Measurements from ENCODE around the gene VMO1. TPM values are rescaled to one million over a fixed set of nuclear protein-coding genes. Genes with fewer than 3 reads are reported as not detected.

The VMO1 gene
- polyA plus RNA-seq, 1 donor (not counting 4 experiments of a cell fraction or from before 2014, with no cell fraction given): 0.14 TPM

DNA sequence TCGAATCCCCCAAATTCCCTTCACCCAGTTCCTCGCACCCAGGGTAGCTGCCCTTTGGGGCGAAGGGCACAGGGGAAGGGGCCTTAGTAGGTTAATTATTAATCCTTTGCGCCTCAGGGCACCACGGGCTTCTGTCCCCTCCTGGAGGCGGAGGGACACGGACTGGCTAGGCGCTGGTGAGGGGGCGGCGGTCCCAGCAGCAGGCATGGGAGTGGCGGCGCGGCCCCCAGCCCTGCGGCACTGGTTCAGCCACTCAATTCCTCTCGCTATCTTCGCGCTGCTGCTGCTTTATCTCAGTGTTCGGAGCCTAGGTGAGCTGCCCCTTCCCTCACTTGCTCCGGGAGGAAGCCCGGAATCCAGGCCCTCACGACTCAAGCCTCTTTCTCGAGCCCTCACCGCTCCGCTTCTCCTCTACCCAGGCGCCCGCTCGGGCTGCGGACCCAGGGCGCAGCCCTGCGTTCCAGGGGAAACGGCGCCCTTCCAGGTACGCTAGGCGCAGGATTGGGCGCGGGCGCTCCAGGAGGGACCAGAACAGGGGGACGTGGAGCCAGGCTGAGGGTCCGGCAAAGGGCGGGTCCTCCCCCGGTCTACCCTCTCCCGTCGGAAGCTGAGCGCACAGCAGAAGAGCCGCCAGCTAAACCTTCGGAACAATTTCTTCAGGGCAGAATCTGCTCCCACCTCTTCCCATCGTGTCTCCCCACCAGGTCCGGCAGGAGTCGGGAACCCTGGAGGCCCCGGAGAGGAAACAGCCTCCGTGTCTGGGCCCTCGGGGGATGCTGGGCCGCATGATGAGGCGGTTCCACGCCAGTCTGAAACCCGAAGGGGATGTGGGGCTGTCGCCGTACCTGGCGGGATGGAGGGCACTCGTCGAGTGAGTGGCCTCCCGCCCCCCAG is 2.9 kb upstream of the VMO1 start, which contains the start of gene GLTPD2:
GLTPD2 (plus strand) TSS at position 158 of the 894 bp plus-strand sequence; CDS start at position 206, 48 bp downstream.
- H3K9ac ChIP-seq (ENCODE audit: control insufficient read depth, extremely low read depth, insufficient read depth, low read length): peak within 1 kb of the TSS; percentile 79
- H2AFZ ChIP-seq (ENCODE audit: control insufficient read depth, low read length): peak within 1 kb of the TSS; percentile 74
- H3K27ac ChIP-seq (ENCODE audit: control insufficient read depth, insufficient read depth, low read length): peak within 1 kb of the TSS; percentile 75
- dilution Hi-C loops (cut with MboI; ENCODE audit: extremely low pct_ligation_motif_present, low sequenced_read_pairs): no loop called here
- H3K79me2 ChIP-seq (ENCODE audit: control insufficient read depth, insufficient read depth, low read length): peaks cover 6% of the 10 kb centered on the region
- peak within 1 kb of the TSS; percentile 57 to 82 (median 68) for H3K4me3 ChIP-seq (ENCODE audit: control insufficient read depth in 2 of 3, extremely low read depth in 1 of 3, insufficient read depth in 2 of 3, low read depth in 1 of 3, low read length in 3 of 3)
- H3K4me2 ChIP-seq (ENCODE audit: control insufficient read depth, extremely low read depth, insufficient read depth, low read depth, low read length): peak within 1 kb of the TSS; percentile 90
- FAIRE-seq (no peak), DNase-seq (ENCODE audit: low read depth, low spot score) (no peak)
- no peaks in the 10 kb centered on the region for H3K36me3 ChIP-seq (ENCODE audit: control insufficient read depth in 2 of 2, extremely low read depth in 1 of 2, insufficient read depth in 2 of 2, low read length in 2 of 2)
- H3K4me1 ChIP-seq (ENCODE audit: control insufficient read depth, extremely low read depth, insufficient read depth, low read length): peaks cover 25% of the 10 kb centered on the region
- no peak for TF ChIP-seq CTCF (optimal IDR thresholded peaks at IDR 0.05 in 1 of 3, IDR thresholded peaks at IDR 0.05 in 1 of 3, conservative IDR thresholded peaks at IDR 0.05 in 1 of 3; ENCODE audit: extremely low read depth in 1 of 3, insufficient read depth in 2 of 3, low read length in 3 of 3)
- TF ChIP-seq EZH2 (IDR thresholded peaks at IDR 0.05; ENCODE audit: low read length): no peak
- peaks cover 11% of the 10 kb centered on the region for H3K27me3 ChIP-seq (ENCODE audit: control insufficient read depth, extremely low read depth, insufficient read depth, low read length)
- no peaks in the 10 kb centered on the region for H3K9me1 ChIP-seq (ENCODE audit: control insufficient read depth, extremely low read depth, insufficient read depth, low read length)
- no peaks in the 10 kb centered on the region for H3K9me3 ChIP-seq (ENCODE audit: control insufficient read depth, low read depth, low read length)
- H4K20me1 ChIP-seq (ENCODE audit: control insufficient read depth, extremely low read depth, insufficient read depth, low read length): no peaks in the 10 kb centered on the region

DNA sequence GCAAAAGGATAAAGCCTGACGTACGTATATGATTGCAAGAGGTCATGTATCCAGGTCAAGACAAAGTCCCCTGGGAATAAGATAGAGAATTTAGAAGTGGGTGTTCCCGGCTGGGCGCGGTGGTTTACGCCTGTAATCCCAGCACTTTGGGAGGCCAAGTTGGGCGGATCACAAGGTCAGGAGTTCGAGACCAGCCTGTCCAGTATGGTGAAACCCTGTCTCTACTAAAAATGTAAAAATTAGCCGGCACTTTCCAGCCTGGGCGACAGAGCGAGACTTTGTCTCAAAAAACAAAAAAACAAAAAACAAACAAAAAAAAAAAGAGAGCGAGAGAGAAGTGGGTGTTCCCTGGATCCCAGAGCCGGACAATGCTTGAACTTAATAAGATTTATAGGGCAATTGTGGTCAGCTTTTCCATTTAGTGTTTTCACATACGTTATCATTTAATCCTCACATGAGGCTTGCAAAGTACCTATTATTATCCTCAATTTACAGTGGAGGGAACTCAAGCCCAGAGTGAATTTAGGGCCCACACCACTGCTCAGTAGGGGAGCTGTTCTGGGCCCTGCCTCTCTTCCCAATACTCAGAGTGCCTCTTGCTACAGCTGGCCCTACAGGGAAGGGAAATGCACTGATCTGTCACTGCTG is 2.1 kb upstream of the VMO1 start:
- TF ChIP-seq CTCF (optimal IDR thresholded peaks at IDR 0.05 in 1 of 3, IDR thresholded peaks at IDR 0.05 in 1 of 3, conservative IDR thresholded peaks at IDR 0.05 in 1 of 3; ENCODE audit: extremely low read depth in 1 of 3, insufficient read depth in 2 of 3, low read length in 3 of 3): peak in 1 of 3 experiments; percentile 11
- no peak for TF ChIP-seq EZH2 (IDR thresholded peaks at IDR 0.05; ENCODE audit: low read length)
- FAIRE-seq: no peak
- peak overlapping the region; percentile 79 for H3K9ac ChIP-seq (ENCODE audit: control insufficient read depth, extremely low read depth, insufficient read depth, low read length)

More for the DNA sequence above, 2.1 kb upstream of the VMO1 start:
- H3K36me3 ChIP-seq (ENCODE audit: control insufficient read depth in 2 of 2, extremely low read depth in 1 of 2, insufficient read depth in 2 of 2, low read length in 2 of 2): no peaks in the 10 kb centered on the region
- H3K4me2 ChIP-seq (ENCODE audit: control insufficient read depth, extremely low read depth, insufficient read depth, low read depth, low read length): peak overlapping the region; percentile 90
- no peaks in the 10 kb centered on the region for H3K9me1 ChIP-seq (ENCODE audit: control insufficient read depth, extremely low read depth, insufficient read depth, low read length)
- peak overlapping the region; percentile 62 for H2AFZ ChIP-seq (ENCODE audit: control insufficient read depth, low read length)
- peaks cover 6% of the 10 kb centered on the region for H3K79me2 ChIP-seq (ENCODE audit: control insufficient read depth, insufficient read depth, low read length)
- no peak for DNase-seq (ENCODE audit: low read depth, low spot score)
- H3K27ac ChIP-seq (ENCODE audit: control insufficient read depth, insufficient read depth, low read length): no peak overlapping the region
- no peaks in the 10 kb centered on the region for H3K9me3 ChIP-seq (ENCODE audit: control insufficient read depth, low read depth, low read length)
- dilution Hi-C loops (cut with MboI; ENCODE audit: extremely low pct_ligation_motif_present, low sequenced_read_pairs): no loop called here
- peak overlapping the region; percentile 57 to 82 (median 68) for H3K4me3 ChIP-seq (ENCODE audit: control insufficient read depth in 2 of 3, extremely low read depth in 1 of 3, insufficient read depth in 2 of 3, low read depth in 1 of 3, low read length in 3 of 3)
- peaks cover 11% of the 10 kb centered on the region for H3K27me3 ChIP-seq (ENCODE audit: control insufficient read depth, extremely low read depth, insufficient read depth, low read length)
- H4K20me1 ChIP-seq (ENCODE audit: control insufficient read depth, extremely low read depth, insufficient read depth, low read length): no peaks in the 10 kb centered on the region
- peaks cover 25% of the 10 kb centered on the region for H3K4me1 ChIP-seq (ENCODE audit: control insufficient read depth, extremely low read depth, insufficient read depth, low read length)

All from keratinocyte (primary cell).